K562 (cell line): ENCODE data around the gene ATP6V1G2. TPM values are rescaled to one million over a fixed set of nuclear protein-coding genes. Genes with fewer than 3 reads are reported as not detected.

ENCODE experiments used
- ATAC-seq: fragments of 200-7000 bp; cut with Tn5 transposase; 3 replicates; pipeline ENCODE4 v1.9.1; 2020; ENCODE audit warnings: moderate library complexity
- BruUV-seq: library from RNA; stranded (reverse); fragments of 400-500 nt; replicated peaks from 2 replicates; lab custom pipeline; 2021; lab: Mats Ljungman, UMichigan
- CTCF ChIA-PET: fragments of 300-600 bp; formaldehyde crosslinking; extraction: SDS; loops from one replicate; lab custom pipeline; 2021; ENCODE audit warnings: low intra/inter-chr PET ratio; lab: Yijun Ruan, JAX
- POLR2A ChIA-PET: fragments of 300-600, 350-650 bp; sonication (Branson Sonifier 250); formaldehyde crosslinking; extraction: SDS; loops from one replicate; lab custom pipeline; 2021; ENCODE audit warnings: antibody characterized with exemption, inconsistent platforms; lab: Yijun Ruan, JAX
- DNase-seq, 4 experiments: peaks; one replicate each; pipeline versions ENCODE4 v3.0.0 to v3.0.0-alpha.2; 2011 to 2018; ENCODE audit warnings: low spot score in 3 of 4, mixed read lengths in 3 of 4; ENCODE audit errors: extremely low read depth in 1 of 4
- FAIRE-seq: peaks from 2 replicates; lab custom pipeline; 2011; peaks lifted over from hg19 to GRCh38; lab: Jason Lieb, UNC
- H2AFZ ChIP-seq: 2 replicates; pipeline ENCODE4 v1.6.0; 2011; ENCODE audit warnings: low read depth, low read length, control low read depth, inconsistent platforms
- H3K27ac ChIP-seq: fragments of 200-600 bp; 3 replicates; pipeline ENCODE4 v1.8.0; 2011; ENCODE audit warnings: low read depth, mild to moderate bottlenecking, control low read depth, inconsistent platforms, low read length, moderate library complexity, mixed read lengths; ENCODE audit errors: extremely low read depth
- H3K27me3 ChIP-seq, 2 experiments: fragments of 300-600 bp in 1 of 2; 2 replicates in 1 of 2; 3 replicates in 1 of 2; pipeline versions ENCODE4 v1.6.0 to v1.8.0; 2011; ENCODE audit warnings: inconsistent platforms in 2 of 2, low read length in 2 of 2, mild to moderate bottlenecking in 1 of 2, mixed read lengths in 1 of 2, moderate library complexity in 1 of 2; ENCODE audit not compliant: control insufficient read depth in 2 of 2, insufficient read depth in 2 of 2
- H3K36me3 ChIP-seq: fragments of 300-600 bp; 3 replicates; pipeline ENCODE4 v1.8.0; 2011; ENCODE audit warnings: mild to moderate bottlenecking, low read length, inconsistent platforms; ENCODE audit not compliant: control insufficient read depth, insufficient read depth
- H3K4me1 ChIP-seq, 2 experiments: fragments of 200-600 bp in 1 of 2; replicated peaks in 1 of 2; 2 replicates in 1 of 2; 3 replicates in 1 of 2; pipeline versions ENCODE4 v1.5.1 to v1.8.0; 2011; ENCODE audit warnings: inconsistent platforms in 2 of 2, low read length in 2 of 2, mild to moderate bottlenecking in 1 of 2, mixed read lengths in 1 of 2, moderate library complexity in 1 of 2; ENCODE audit not compliant: control insufficient read depth in 2 of 2, insufficient read depth in 2 of 2
- H3K4me2 ChIP-seq: 2 replicates; pipeline ENCODE4 v1.6.1; 2011; ENCODE audit warnings: low read length, control low read depth, inconsistent platforms, mixed read lengths; ENCODE audit not compliant: insufficient read depth
- H3K4me3 ChIP-seq: fragments of 200-600 bp; sonication (generic), shearing (Covaris generic); 2 replicates; pipeline ENCODE4 v1.5.1; 2016; ENCODE audit warnings: control low read depth, inconsistent platforms
- H3K79me2 ChIP-seq: fragments of 200-600 bp; 3 replicates; pipeline ENCODE4 v1.8.0; 2011; ENCODE audit warnings: low read length, inconsistent platforms; ENCODE audit not compliant: control insufficient read depth, insufficient read depth
- H3K9ac ChIP-seq, 2 experiments: 2 replicates each; pipeline versions ENCODE4 v1.6.0 to v1.6.1; 2011; ENCODE audit warnings: low read depth in 2 of 2, low read length in 2 of 2, control low read depth in 1 of 2, inconsistent platforms in 1 of 2, mild to moderate bottlenecking in 1 of 2, mixed read lengths in 1 of 2; ENCODE audit not compliant: insufficient read depth in 1 of 2
- H3K9me1 ChIP-seq: one replicate; pipeline ENCODE4 v1.6.0; 2011; ENCODE audit warnings: inconsistent platforms, mild to moderate bottlenecking, low read length, moderate library complexity; ENCODE audit not compliant: control insufficient read depth, insufficient read depth
- H3K9me3 ChIP-seq: replicated peaks from 2 replicates; pipeline ENCODE4 v1.5.1; 2011; ENCODE audit warnings: low read depth, low read length, inconsistent platforms; ENCODE audit not compliant: control insufficient read depth, insufficient read depth
- H4K20me1 ChIP-seq: replicated peaks from 2 replicates; pipeline ENCODE4 v1.6.1; 2011; ENCODE audit warnings: low read length, inconsistent platforms, mixed read lengths; ENCODE audit not compliant: control insufficient read depth, insufficient read depth
- CGGBP1 ChIP-seq: fragments of 250-450 bp; sonication (Bioruptor Pico); IDR thresholded peaks from 2 replicates; pipeline ENCODE4 v1.9.0; 2021; ENCODE audit warnings: mild to moderate bottlenecking
- CHAMP1 ChIP-seq: fragments of 450-650 bp; IDR thresholded peaks from 2 replicates; pipeline ENCODE4 v1.6.1; 2016; ENCODE audit warnings: mild to moderate bottlenecking
- CXXC5 ChIP-seq: fragments of 250-450 bp; sonication (Bioruptor Pico); IDR thresholded peaks from 2 replicates; pipeline ENCODE4 v1.8.0; 2022; ENCODE audit warnings: inconsistent platforms, mild to moderate bottlenecking, moderate library complexity
- MLLT1 ChIP-seq, 2 experiments: fragments of 450-650 bp; IDR thresholded peaks; 2 replicates each; pipeline ENCODE4 v1.6.1; 2016
- NBN ChIP-seq: fragments of 450-650 bp; IDR thresholded peaks from 2 replicates; pipeline ENCODE4 v1.6.1; 2016; ENCODE audit warnings: low read depth, mild to moderate bottlenecking
- NR4A1 ChIP-seq, 2 experiments: fragments of 250-450 bp in 1 of 2; fragments of 450-650 bp in 1 of 2; sonication (Bioruptor Pico) in 1 of 2; IDR thresholded peaks; 2 replicates each; pipeline versions ENCODE4 v1.4.0 to v1.6.1; 2016 to 2020; ENCODE audit warnings: mild to moderate bottlenecking in 2 of 2, missing compliant biosample characterization in 1 of 2, missing genetic modification characterization in 1 of 2, moderate library complexity in 1 of 2
- WGBS: fragments of 100-300 bp; shearing (Covaris generic); methylation state at CpG from one replicate; pipeline ENCODE4 v1.1.6; 2016; ENCODE audit warnings: low coverage, mixed read lengths; ENCODE audit not compliant: insufficient coverage; ENCODE audit errors: missing lambda C conversion rate; 5-methylcytosine and 5-hydroxymethylcytosine counted together
- in situ Hi-C: fragments of 300-500 bp; cut with MboI; formaldehyde crosslinking; loops from 4 replicates; pipeline ENCODE4 v1.15.0; 2018; ENCODE audit warnings: inconsistent platforms, mixed read lengths
- intact Hi-C: fragments of 100-400 bp; cut with micrococcal nuclease; formaldehyde crosslinking; loops from 2 replicates; pipeline ENCODE4 v1.14.2; 2022
- polyA plus RNA-seq, 8 experiments: library from polyadenylated mRNA; depleted of rRNA in 4 of 8; stranded (reverse) in 5 of 8; unstranded in 3 of 8; fragments of >200 nt; fragmentation: Nextera tagmentation in 2 of 8; fragmentation: Illumina TruSeq in 1 of 8; extraction: Ambion mirVana in 2 of 8; extraction: Trizol in 1 of 8; gene quantifications; 2 replicates each; pipeline versions ENCODE4 v1.2.1 to v1.2.3, GENCODE V29; 2011 to 2014; ENCODE audit warnings: inconsistent platforms in 1 of 8, missing spikeins in 1 of 8
- total RNA-seq, 7 experiments: library from RNA; depleted of rRNA in 6 of 7; stranded (reverse); fragments of >200 nt in 6 of 7; fragmentation: Illumina TruSeq in 2 of 7; extraction: Trizol in 2 of 7; gene quantifications; 2 replicates each; pipeline versions ENCODE4 v1.2.1 to v1.2.3, GENCODE V29; 2011 to 2021; ENCODE audit warnings: low replicate concordance in 1 of 7
- TF ChIP-seq, protein P1 (sequence below): fragments of 450-650 bp; formaldehyde crosslinking; IDR thresholded peaks from 2 replicates; pipeline ENCODE4 v1.4.0; 2020; ENCODE audit warnings: mild to moderate bottlenecking, moderate library complexity

ATP6V1G2 gene
- total and polyA plus RNA-seq, 9 of the 15 experiments (the other 6 are each of a cell fraction or from before 2014, with no cell fraction given): 0.14 to 1.5 (median 0.33) TPM

DNA sequence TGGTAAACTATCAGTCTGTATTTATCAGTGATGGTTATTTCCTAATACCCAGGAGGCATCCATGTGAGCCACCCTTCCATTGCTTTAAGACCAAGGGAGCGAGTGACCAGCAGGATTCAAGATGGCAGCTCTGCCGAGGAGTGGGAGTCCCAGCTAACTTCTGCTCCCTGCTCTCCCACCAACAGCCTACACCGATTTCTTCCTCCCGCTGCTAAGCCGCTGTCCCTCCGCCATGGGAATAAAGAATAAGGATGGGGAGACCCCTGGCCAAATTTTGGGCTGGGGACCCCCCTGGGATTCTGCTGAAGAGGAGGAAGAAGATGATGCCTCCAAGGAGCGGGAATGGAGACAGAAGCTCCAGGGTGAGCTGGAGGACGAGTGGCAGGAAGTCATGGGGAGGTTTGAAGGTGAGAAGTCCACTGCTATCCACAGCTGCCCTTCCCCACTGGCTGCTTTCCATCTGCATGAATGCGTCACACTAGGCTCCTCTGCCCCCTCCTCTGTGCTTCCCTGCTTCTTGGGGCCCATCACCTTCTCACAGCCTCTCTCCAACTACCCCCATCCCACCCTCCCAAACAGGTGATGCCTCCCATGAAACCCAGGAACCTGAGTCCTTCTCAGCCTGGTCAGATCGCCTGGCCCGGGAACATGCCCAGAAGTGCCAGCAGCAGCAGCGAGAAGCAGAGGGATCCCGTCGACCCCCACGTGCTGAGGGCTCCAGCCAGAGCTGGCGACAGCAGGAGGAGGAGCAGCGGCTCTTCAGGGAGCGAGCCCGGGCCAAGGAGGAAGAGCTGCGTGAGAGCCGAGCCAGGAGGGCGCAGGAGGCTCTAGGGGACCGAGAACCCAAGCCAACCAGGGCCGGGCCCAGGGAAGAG is 11.3 kb upstream of the ATP6V1G2 start:
- no peak for ATAC-seq
- Histone ChIP-seq H3K4me3 (no peak overlapping the region), H3K4me2 (no peak overlapping the region), H3K4me1 (peaks cover 35 to 50% of the 10 kb centered on the region in 2 experiments), H3K9me3 (no peaks in the 10 kb centered on the region), H3K9me1 (peaks cover 3% of the 10 kb centered on the region), H3K27ac (no peak overlapping the region), H3K27me3 (no peaks in the 10 kb centered on the region), H3K9ac (peak overlapping the region in 1 of 2 experiments; percentile 77; a peak in 2 of 4 replicates), H3K36me3 (peaks cover 64% of the 10 kb centered on the region), H2AFZ (no peak overlapping the region), H4K20me1 (no peaks in the 10 kb centered on the region), H3K79me2 (no peaks in the 10 kb centered on the region)
- BruUV-seq: TSS peak; percentile 33
- POLR2A ChIA-PET: interaction anchor here (0.6 to 5.8 kb wide), 5 partner anchors 9 to 70 kb away, joined by 3 to 38 read pairs (median 4); partner anchors contain the start of genes ATP6V1G2, DDX39B and NFKBIL1
- intact Hi-C loops (no loop called here), in situ Hi-C loops (no loop called here)
- no peak for FAIRE-seq
- WGBS: 78% methylated on average over 23 of the region's 24 CpGs
- CTCF ChIA-PET: no interaction called here
- no peak for DNase-seq
- no peak for TF ChIP-seq CGGBP1 (CRISPR knock-in tag)
- TF ChIP-seq MLLT1 (IDR thresholded peaks at IDR 0.05): 0 out of 4 replicates have a peak, but pooled peaks of 1 of the 2 experiments have one; percentile 22
- TF ChIP-seq, protein P1, sequence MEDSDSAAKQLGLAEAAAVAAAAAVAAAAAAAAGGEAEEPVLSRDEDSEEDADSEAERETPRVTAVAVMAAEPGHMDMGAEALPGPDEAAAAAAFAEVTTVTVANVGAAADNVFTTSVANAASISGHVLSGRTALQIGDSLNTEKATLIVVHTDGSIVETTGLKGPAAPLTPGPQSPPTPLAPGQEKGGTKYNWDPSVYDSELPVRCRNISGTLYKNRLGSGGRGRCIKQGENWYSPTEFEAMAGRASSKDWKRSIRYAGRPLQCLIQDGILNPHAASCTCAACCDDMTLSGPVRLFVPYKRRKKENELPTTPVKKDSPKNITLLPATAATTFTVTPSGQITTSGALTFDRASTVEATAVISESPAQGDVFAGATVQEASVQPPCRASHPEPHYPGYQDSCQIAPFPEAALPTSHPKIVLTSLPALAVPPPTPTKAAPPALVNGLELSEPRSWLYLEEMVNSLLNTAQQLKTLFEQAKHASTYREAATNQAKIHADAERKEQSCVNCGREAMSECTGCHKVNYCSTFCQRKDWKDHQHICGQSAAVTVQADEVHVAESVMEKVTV: no peak
- TF ChIP-seq CXXC5 (CRISPR knock-in tag): no peak
- TF ChIP-seq NR4A1 (CRISPR knock-in tag; IDR thresholded peaks at IDR 0.05): no peak
- TF ChIP-seq NR4A1 (tag; IDR thresholded peaks at IDR 0.05): no peak
- TF ChIP-seq NBN: no peak
- no peak for TF ChIP-seq CHAMP1
